Measurements from ENCODE around the gene CFL1.

DNA sequence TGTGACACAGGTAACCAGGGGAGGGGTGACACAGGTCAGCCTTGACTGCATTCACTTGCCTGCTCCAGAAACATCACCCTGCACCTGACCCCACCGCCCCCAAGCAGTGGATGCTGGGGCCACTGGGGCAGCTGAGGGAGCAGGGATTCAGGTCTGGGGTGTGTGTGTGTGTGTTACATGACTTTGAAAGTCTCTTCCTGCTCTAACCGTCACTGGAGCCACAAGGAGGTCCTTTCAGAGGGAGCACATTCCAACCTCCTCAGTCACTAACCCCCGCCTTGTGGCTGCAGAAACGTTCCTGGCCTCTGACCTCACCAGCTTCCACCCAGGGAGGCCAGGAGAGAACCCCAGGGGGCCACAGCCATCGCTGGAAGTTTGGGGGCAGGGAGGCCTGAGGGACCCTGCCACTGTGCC is 45.1 kb upstream of the CFL1 start:
- TF ChIP-seq POLR2A (IDR thresholded peaks at IDR 0.05; ENCODE audit: low read length) (no peak), GATA1 (IDR thresholded peaks at IDR 0.05; ENCODE audit: low read depth, low read length) (no peak)
